AG08396 (cell line): ENCODE data around the gene BCLAF1.
"Not testable (repeated sequence)": the region's sequence is repeated elsewhere in the genome, so short reads cannot be mapped to it uniquely, and the experiment has no call there.

Source experiments
- DNase-seq: peaks from one replicate; pipeline ENCODE4 v3.0.0; 2012; ENCODE audit warnings: low spot score, mixed read lengths

Gene BCLAF1

GRCh38 chr6:136244061-136244616, 45.5 kb downstream of the BCLAF1 start:
- DNase-seq: no peak

GRCh38 chr6:136236466-136237293, 53.0 kb downstream of the BCLAF1 start:
- no peak for DNase-seq

GRCh38 chr6:136235233-136235564, 54.4 kb downstream of the BCLAF1 start:
- no peak for DNase-seq

- no peak for DNase-seq
Measured at GRCh38 chr6:136232701-136233100, 56.9 kb downstream of the BCLAF1 start.

GRCh38 chr6:136230219-136230853, 59.3 kb downstream of the BCLAF1 start:
- peak; percentile 21 for DNase-seq

GRCh38 chr6:136228814-136229213, 60.8 kb downstream of the BCLAF1 start:
- DNase-seq: no peak

GRCh38 chr6:136226674-136227377, 62.8 kb downstream of the BCLAF1 start:
- no peak for DNase-seq

- peak; percentile 63 for DNase-seq
Measured at GRCh38 chr6:136226027-136226673, 63.5 kb downstream of the BCLAF1 start.

GRCh38 chr6:136225496-136225895, 64.2 kb downstream of the BCLAF1 start:
- DNase-seq: no peak

- DNase-seq: not testable (repeated sequence)
Measured at GRCh38 chr6:136224974-136225373, 64.7 kb downstream of the BCLAF1 start.

GRCh38 chr6:136216503-136217401, 72.9 kb downstream of the BCLAF1 start:
- DNase-seq: no peak

- no peak for DNase-seq
Measured at GRCh38 chr6:136213853-136214252, 75.8 kb downstream of the BCLAF1 start.

GRCh38 chr6:136213012-136213539, 76.6 kb downstream of the BCLAF1 start:
- no peak for DNase-seq

- DNase-seq: no peak
Measured at GRCh38 chr6:136212608-136213007, 77.0 kb downstream of the BCLAF1 start.

GRCh38 chr6:136210398-136211165, 79.1 kb downstream of the BCLAF1 start:
- no peak for DNase-seq

- no peak for DNase-seq
Measured at GRCh38 chr6:136209496-136209895, 80.2 kb downstream of the BCLAF1 start.

- no peak for DNase-seq
Measured at GRCh38 chr6:136208783-136209182, 80.9 kb downstream of the BCLAF1 start.
